Osteocyte (in vitro differentiated cells): Measurements from ENCODE around the gene GDA. TPM values are rescaled to one million over a fixed set of nuclear protein-coding genes. Genes with fewer than 3 reads are reported as not detected.

Experiments
- DNase-seq: peaks from one replicate; pipeline ENCODE4 v3.0.0; 2021; ENCODE audit warnings: mixed read lengths; ENCODE audit not compliant: unreplicated experiment; ENCODE audit errors: extremely low spot score
- H3K27ac Mint-ChIP-seq: one replicate; pipeline ENCODE4 v1.8.0; 2021; ENCODE audit warnings: mild to moderate bottlenecking, mixed read lengths; ENCODE audit not compliant: unreplicated experiment
- H3K27me3 Mint-ChIP-seq: one replicate; pipeline ENCODE4 v1.8.0; 2021; ENCODE audit warnings: mixed read lengths; ENCODE audit not compliant: unreplicated experiment
- H3K36me3 Mint-ChIP-seq: one replicate; pipeline ENCODE4 v1.8.0; 2021; ENCODE audit warnings: mixed read lengths; ENCODE audit not compliant: unreplicated experiment
- H3K4me1 Mint-ChIP-seq: one replicate; pipeline ENCODE4 v1.8.0; 2021; ENCODE audit warnings: mixed read lengths; ENCODE audit not compliant: unreplicated experiment
- H3K4me3 Mint-ChIP-seq: one replicate; pipeline ENCODE4 v1.8.0; 2021; ENCODE audit warnings: mild to moderate bottlenecking, moderate library complexity, mixed read lengths; ENCODE audit not compliant: unreplicated experiment
- H3K9me3 Mint-ChIP-seq: one replicate; pipeline ENCODE4 v1.8.0; 2021; ENCODE audit warnings: mixed read lengths; ENCODE audit not compliant: unreplicated experiment
- total RNA-seq: library from RNA; stranded (reverse); gene quantifications from 2 replicates; pipeline ENCODE4 v1.2.1, GENCODE V29; 2021
- TF ChIP-seq, protein P1 (sequence below): fragments of 200-600 bp; sonication (generic); IDR thresholded peaks from 2 replicates; pipeline ENCODE4 v1.5.0; 2021; ENCODE audit warnings: antibody characterized with exemption, mild to moderate bottlenecking, moderate library complexity

Gene GDA
- total RNA-seq, 1 donor from 2014 or later = not detected

DNA sequence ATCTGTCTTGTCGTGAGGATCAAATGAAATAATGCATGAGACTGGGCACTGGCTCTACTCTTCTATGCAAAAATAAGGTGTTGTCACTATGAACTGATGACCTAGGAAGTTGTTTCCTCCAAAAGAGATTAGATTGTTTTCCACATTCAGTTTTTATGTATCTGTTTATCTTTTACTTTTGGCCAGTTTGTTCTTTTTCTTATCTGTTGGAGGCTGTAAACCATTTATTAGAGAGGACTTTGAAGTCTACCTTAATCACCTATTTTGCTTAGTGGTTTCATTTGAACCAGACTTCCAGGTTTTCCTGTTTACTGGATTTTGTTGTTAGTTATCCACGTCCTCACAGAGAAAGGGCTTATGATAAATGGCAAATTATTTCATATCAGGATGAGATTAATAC lies 21.5 kb upstream of the GDA start:
- Mint-ChIP-seq H3K4me1 (no peaks in the 10 kb centered on the region), H3K27me3 (no peaks in the 10 kb centered on the region), H3K9me3 (no peaks in the 10 kb centered on the region), H3K36me3 (no peaks in the 10 kb centered on the region), H3K4me3 (no peak overlapping the region), H3K27ac (no peak overlapping the region)
- no peak for DNase-seq
- TF ChIP-seq, protein P1, sequence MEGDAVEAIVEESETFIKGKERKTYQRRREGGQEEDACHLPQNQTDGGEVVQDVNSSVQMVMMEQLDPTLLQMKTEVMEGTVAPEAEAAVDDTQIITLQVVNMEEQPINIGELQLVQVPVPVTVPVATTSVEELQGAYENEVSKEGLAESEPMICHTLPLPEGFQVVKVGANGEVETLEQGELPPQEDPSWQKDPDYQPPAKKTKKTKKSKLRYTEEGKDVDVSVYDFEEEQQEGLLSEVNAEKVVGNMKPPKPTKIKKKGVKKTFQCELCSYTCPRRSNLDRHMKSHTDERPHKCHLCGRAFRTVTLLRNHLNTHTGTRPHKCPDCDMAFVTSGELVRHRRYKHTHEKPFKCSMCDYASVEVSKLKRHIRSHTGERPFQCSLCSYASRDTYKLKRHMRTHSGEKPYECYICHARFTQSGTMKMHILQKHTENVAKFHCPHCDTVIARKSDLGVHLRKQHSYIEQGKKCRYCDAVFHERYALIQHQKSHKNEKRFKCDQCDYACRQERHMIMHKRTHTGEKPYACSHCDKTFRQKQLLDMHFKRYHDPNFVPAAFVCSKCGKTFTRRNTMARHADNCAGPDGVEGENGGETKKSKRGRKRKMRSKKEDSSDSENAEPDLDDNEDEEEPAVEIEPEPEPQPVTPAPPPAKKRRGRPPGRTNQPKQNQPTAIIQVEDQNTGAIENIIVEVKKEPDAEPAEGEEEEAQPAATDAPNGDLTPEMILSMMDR = no peak

DNA sequence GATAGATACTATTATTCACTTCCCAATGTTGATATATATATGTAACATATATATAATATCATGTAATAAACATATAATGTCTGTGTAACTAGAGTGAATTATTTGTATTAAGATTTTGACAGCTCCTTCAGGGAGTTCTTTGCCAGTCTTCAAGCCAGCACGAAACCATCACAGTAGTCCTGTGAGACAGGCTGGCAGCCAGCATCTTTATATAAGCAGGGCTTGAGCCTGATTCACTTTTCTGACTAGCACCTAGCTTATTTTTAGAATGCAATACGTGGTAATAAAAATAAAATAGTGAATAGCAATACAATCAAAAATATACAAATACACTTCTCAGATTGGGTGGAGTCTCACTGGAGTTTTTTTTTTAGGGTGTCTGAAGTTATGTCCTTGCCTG lies 20.7 kb upstream of the GDA start:
- DNase-seq = no peak
- Mint-ChIP-seq H3K36me3 (no peaks in the 10 kb centered on the region), H3K4me1 (no peaks in the 10 kb centered on the region), H3K27ac (no peak overlapping the region), H3K27me3 (no peaks in the 10 kb centered on the region), H3K9me3 (no peaks in the 10 kb centered on the region), H3K4me3 (no peak overlapping the region)
- TF ChIP-seq, protein P1 = no peak

DNA sequence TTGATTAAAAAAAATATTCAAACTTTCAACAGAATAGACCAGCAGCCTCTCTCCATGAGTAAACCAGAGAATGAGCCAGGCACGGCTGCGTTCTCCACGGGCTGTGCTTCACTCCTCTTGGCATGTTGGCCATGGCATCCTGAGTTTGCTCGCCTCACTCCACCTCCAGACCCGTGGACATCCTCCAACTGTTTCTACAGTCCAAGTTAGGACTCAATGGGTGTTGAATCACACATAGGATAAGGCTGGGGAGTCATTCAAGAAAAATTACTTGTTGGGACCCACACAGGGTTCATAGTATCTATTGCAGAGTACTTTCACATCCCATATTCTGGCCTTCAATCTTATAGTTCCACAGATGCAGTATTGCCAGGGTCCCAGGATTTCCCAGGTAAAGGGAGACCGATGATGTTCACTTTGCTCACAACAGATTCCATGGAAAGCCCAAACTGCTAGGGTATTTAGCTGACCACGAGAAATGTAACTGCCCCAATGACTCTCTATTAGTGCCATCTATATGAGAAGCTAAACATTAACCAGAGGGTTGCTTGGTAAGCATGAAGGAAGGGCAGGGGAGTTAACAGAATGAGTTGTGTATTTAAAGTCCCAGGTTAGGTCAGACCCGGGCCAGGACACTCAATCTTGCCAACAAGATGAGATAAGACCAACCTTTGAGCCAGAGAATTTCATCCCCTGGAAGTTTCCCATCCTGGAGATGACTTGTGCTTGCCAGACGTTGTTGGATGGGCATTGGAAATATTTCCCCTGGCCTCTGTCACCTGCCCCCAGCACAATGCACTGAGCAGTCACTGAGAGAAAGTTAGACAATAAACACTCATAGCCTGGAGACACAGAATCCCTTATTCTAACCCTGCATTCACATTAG lies 19.7 kb upstream of the GDA start:
- no peaks in the 10 kb centered on the region for H3K4me1 Mint-ChIP-seq
- H3K27me3 Mint-ChIP-seq = no peaks in the 10 kb centered on the region
- no peaks in the 10 kb centered on the region for H3K36me3 Mint-ChIP-seq
- no peak overlapping the region for H3K27ac Mint-ChIP-seq
- H3K9me3 Mint-ChIP-seq = no peaks in the 10 kb centered on the region
- TF ChIP-seq, protein P1 = no peak
- no peak for DNase-seq
- H3K4me3 Mint-ChIP-seq = no peak overlapping the region

DNA sequence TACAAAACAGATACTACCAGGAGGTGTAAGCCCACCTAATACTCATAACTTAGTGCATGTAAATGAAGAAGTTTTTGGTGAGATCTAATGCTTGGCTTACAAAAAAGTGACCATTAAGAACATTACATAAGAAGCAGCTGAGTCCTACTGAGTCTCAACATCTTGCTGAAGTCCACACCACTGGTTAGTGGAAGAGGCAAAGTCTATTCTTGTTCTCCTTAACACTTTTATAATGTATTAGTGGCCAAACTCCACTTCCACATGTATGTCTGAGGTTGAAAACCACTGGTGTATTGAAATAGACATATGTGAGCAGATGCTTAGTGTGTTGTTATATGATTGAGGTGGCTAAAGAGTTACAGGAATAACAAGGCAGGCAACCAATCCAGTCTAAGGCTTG lies 18.9 kb upstream of the GDA start:
- Mint-ChIP-seq H3K27ac (no peak overlapping the region), H3K36me3 (no peaks in the 10 kb centered on the region), H3K27me3 (no peaks in the 10 kb centered on the region), H3K4me3 (no peak overlapping the region), H3K4me1 (no peaks in the 10 kb centered on the region), H3K9me3 (no peaks in the 10 kb centered on the region)
- TF ChIP-seq, protein P1 = no peak
- no peak for DNase-seq

DNA sequence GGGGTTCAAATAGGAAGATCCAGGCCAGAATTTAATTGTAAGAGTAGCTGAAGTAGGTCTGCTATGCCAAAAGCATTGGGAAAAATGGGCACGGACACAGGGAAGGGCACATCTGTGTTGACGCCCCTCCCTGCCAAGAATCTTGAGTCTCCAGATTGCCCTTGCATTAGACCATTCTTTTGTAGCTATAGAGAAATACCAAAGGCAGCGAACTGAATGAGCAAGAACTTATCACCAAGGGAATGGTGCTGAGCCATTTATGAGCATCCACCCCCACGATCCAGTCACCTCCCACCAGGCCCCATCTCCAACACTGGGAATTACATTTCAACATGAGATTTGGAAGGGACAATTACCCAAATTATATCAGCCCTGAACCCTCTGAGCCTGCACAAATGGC lies 18.0 kb upstream of the GDA start:
- Mint-ChIP-seq H3K9me3 (no peaks in the 10 kb centered on the region), H3K36me3 (no peaks in the 10 kb centered on the region), H3K27me3 (no peaks in the 10 kb centered on the region), H3K4me3 (no peak overlapping the region), H3K4me1 (no peaks in the 10 kb centered on the region), H3K27ac (no peak overlapping the region)
- TF ChIP-seq, protein P1 = no peak
- DNase-seq = no peak
